ENCODE data around the gene SLC9A2.

Gene SLC9A2

GRCh38 chr2:102618452-102619413, 620 bp upstream of the SLC9A2 start:
- no peak for DNase-seq

DNA sequence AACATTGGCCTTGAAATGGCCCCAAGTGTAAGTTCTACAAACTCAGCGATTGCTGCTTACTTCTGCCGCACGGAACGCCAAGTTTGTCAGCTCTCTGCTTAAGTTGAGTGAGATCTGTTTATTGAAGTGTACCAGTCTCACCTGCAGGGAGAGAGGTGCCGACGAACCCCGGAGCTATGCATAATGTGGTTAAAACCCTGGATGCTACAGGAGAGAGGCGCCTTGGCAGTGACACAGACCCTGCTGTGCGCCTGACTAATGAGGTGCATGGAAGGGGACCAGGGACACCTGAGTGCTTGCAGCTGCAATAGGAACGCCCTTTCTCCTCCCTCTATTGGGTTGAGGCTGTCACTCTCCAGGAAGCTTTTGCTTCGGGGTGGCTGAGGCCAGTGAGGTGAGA, 979 bp downstream of the SLC9A2 start:
- no peak for DNase-seq

DNA sequence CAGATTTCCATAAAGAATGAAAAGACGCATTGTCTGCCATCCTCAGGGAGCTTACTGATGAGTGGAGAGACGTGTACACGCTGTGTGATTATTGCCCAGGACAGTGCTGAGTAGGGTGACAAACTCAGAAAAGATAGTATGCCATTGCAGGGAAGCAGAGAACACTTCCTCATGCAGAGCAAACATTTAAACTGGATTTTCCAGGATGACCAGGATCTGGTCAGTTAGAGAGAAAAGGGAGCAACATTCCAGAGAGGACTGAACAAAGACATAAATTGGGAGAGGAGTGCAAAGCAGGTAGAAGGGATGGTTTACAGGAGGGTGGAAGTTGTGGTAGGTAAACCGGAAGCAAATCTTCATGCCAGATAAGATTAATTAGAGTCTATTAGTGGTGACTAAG, 2.3 kb downstream of the SLC9A2 start:
- DNase-seq: no peak

- no peak for DNase-seq
Observed at GRCh38 chr2:102622646-102623045, 3.3 kb downstream of the SLC9A2 start.

GRCh38 chr2:102630458-102630857, 11.1 kb downstream of the SLC9A2 start:
- DNase-seq: no peak

DNA sequence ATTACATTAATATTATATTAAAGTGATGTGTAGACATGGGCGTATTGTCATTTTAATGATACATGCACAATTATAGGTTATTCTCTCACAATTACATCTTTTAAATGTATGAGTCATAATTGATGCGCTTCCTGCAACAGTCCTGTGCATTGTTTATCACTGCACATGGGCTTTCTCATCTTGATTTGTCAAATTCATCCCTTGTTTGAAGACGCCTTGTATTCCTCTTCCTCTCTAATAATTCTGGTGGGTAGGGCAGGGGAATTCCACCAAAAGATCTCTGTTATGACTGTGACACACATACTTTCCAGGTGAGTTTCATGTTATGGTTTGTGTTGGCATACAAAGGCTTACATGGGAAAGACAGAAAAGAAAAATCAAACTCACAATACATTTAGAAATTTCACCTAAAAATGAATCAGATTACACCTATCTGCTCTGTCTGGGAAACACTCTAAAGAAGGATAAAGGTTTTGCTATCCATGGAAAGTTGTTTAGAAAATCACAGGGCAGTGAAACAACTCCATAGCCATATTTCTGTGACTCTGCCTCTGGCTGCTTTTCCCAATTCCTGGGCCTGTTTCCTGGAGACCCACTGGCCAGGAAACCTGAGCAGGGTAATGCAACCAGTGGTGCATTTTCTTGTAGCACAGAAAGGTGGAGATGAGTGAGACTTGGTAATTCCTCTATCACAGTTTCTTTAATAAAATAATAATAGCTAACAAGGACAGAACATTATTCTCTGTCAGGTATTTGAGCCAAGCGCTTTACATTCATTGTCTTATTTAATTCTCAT, 13.2 kb downstream of the SLC9A2 start:
- DNase-seq: no peak

DNA sequence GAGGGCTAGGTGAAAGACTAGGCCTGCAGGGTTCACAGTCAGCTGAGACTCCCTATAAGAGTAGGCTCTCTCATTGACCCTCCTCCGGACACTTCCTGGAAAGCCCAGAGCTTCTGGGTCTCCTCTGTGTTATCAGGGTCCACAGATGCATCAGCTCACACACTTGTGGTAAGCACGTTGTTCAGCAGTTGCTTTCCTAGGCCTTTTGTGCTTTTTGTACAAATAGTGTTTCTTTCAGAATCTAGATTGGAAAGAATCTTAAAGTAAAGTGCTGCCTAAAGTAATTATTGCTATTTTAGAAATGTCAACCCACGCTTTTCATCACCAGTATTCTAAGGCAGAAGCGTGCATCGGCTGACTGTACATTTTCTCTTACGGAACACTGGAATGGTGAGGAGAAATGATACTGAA, 15.5 kb downstream of the SLC9A2 start:
- no peak for DNase-seq

GRCh38 chr2:102635317-102635716, 16.0 kb downstream of the SLC9A2 start:
- DNase-seq: no peak

GRCh38 chr2:102636283-102636907, 17.0 kb downstream of the SLC9A2 start:
- no peak for DNase-seq

GRCh38 chr2:102637358-102637757, 18.0 kb downstream of the SLC9A2 start:
- no peak for DNase-seq

- no peak for DNase-seq
Observed at GRCh38 chr2:102639429-102639828, 20.1 kb downstream of the SLC9A2 start.

- DNase-seq: no peak
Observed at GRCh38 chr2:102652126-102652525, 32.8 kb downstream of the SLC9A2 start.

DNA sequence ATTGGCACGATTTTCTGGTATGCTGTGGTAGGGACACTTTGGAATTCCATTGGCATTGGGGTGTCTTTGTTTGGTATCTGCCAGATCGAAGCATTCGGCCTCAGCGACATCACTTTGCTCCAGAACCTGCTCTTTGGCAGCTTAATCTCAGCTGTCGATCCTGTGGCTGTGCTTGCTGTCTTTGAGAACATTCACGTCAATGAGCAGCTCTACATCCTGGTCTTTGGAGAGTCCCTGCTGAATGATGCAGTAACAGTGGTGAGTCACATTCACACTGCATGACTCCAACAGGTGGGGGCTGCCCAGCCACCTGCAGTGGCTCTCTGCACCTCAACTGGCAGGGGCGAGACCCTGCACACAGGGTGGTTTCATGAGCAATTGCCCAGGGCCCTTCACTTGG, 38.4 kb downstream of the SLC9A2 start:
- no peak for DNase-seq

GRCh38 chr2:102660070-102660469, 40.7 kb downstream of the SLC9A2 start:
- no peak for DNase-seq

GRCh38 chr2:102660574-102660973, 41.2 kb downstream of the SLC9A2 start:
- no peak for DNase-seq

- DNase-seq: no peak
Observed at GRCh38 chr2:102661846-102662245, 42.5 kb downstream of the SLC9A2 start.

- DNase-seq: no peak
Observed at GRCh38 chr2:102662833-102663232, 43.5 kb downstream of the SLC9A2 start.

- no peak for DNase-seq
Observed at GRCh38 chr2:102663381-102663780, 44.0 kb downstream of the SLC9A2 start.

GRCh38 chr2:102664471-102664909, 45.1 kb downstream of the SLC9A2 start:
- DNase-seq: no peak

DNA sequence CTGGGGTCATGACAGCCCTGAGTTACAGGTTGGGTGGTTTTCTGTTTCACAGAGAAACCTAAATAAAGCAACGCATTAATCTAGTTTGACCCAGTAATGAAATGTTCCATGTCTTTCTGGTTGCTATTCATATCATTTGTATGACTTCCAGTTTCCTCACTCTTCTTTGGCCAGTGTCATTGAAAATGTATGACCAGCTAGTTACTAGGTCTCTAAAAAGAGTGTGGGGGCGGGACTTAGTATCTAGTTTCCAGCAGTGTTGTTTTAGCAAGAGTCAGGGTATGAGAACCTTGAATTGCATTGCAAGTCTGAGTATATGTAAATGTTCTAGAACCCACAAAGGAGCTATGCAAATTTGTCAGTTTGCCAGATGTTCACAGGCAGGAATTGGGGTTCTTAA, 47.7 kb downstream of the SLC9A2 start:
- DNase-seq: no peak

DNA sequence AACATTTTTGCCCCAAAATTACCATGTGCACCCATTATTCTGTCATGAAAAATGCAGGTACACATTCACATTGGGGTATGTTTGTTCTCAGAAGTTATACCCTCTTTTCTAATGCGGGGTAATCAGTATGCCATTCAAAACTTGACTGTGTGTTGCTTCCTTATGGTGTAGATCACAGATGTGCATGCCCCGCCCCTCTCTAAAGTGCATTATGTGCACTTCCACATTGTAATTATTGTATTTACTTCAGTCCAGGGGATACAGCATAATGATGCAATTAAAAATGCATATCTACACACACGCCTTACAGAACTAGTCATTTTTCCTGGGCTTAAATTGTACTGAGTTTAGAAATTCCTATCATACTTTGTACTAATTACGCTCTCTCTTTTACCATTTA, 48.8 kb downstream of the SLC9A2 start:
- no peak for DNase-seq

- DNase-seq: no peak
Observed at GRCh38 chr2:102669401-102669800, 50.0 kb downstream of the SLC9A2 start.

DNA sequence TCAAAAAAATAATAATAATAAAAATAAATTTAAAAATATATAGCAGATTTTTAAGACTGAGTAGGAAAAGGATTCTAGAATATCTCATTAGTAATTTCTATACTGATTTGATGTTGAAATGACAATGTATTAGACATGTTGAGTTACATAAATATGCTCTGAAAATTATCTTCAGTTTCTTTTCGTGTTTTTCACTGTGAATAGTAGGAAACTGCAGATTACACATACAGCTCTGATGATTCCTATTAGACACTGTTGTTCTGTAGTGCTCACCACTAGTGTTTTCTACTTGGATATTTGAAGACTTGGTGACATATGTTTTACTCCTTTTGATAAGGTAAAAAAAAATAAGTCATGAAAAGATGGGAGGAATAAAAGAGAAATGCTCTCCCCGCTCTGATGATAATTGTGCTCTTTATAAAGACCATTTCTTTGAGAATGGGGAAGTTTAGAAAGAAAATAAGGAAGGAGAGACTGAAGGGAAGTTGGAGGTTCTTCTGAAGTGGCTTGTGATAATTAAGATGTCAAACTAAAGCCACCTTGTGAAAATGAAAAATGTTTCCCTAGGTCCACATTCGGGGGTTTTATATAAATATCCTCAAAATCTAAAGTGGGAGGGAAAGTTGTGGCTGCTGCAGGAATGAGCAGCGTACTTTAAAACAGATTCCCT, 52.9 kb downstream of the SLC9A2 start:
- no peak for DNase-seq
